Esophagus muscularis mucosa (tissue), 4 donors: Measurements from ENCODE around the gene APLN. TPM values are rescaled to one million over a fixed set of nuclear protein-coding genes. Genes with fewer than 3 reads are reported as not detected.

ENCODE experiments used
- DNase-seq: peaks from one replicate; pipeline ENCODE4 v3.0.0-alpha.2; 2017; ENCODE audit errors: extremely low spot score
- H3K27ac ChIP-seq, 4 donors: fragments of 200-600 bp; sonication (generic); replicated peaks in 1 of 4; 1 replicate in 3 of 4; 2 replicates in 1 of 4; pipeline ENCODE4 v1.5.1; 2016 to 2019; ENCODE audit warnings: mild to moderate bottlenecking in 1 of 4
- H3K27me3 ChIP-seq, 4 donors: fragments of 200-600 bp; sonication (generic); one replicate each; pipeline versions ENCODE4 v1.5.1 to v1.6.0; 2016 to 2019
- H3K36me3 ChIP-seq, 4 donors: fragments of 200-600 bp; sonication (generic); one replicate each; pipeline ENCODE4 v1.5.1; 2016 to 2019
- H3K4me1 ChIP-seq, 4 donors: fragments of 200-600 bp; sonication (generic); one replicate each; pipeline ENCODE4 v1.5.1; 2016 to 2019
- H3K4me3 ChIP-seq, 4 donors: fragments of 200-600 bp; sonication (generic); 1 replicate in 2 of 4; 2 replicates in 2 of 4; pipeline ENCODE4 v1.5.1; 2016 to 2019; ENCODE audit warnings: mild to moderate bottlenecking in 4 of 4, moderate library complexity in 1 of 4
- H3K9me3 ChIP-seq, 4 donors: fragments of 200-600 bp; sonication (generic); 1 replicate in 3 of 4; 2 replicates in 1 of 4; pipeline ENCODE4 v1.5.1; 2016 to 2019
- CTCF ChIP-seq, 3 experiments: fragments of 200-600 bp in 2 of 3; fragments of 450-650 bp in 1 of 3; sonication (generic) in 2 of 3; IDR thresholded peaks; one replicate each; pipeline ENCODE4 v1.5.1; 2017 to 2019; ENCODE audit warnings: antibody characterized with exemption in 3 of 3, mild to moderate bottlenecking in 2 of 3, moderate library complexity in 1 of 3
- EP300 ChIP-seq: sonication (generic); formaldehyde crosslinking; IDR thresholded peaks from one replicate; pipeline ENCODE4 v1.6.1; 2017; ENCODE audit warnings: antibody characterized with exemption
- POLR2A ChIP-seq: fragments of 450-650 bp; IDR thresholded peaks from one replicate; pipeline ENCODE4 v1.6.1; 2017; ENCODE audit warnings: antibody characterized with exemption, moderate library complexity, mild to moderate bottlenecking, low read depth
- POLR2AphosphoS5 ChIP-seq, 2 donors: sonication (generic); formaldehyde crosslinking; IDR thresholded peaks; one replicate each; pipeline ENCODE4 v1.6.1; 2017; ENCODE audit warnings: antibody characterized with exemption in 2 of 2
- WGBS: methylation state at CpG from one replicate; pipeline ENCODE4 v1.1.5; 2018; 5-methylcytosine and 5-hydroxymethylcytosine counted together
- intact Hi-C: fragments of 100-400 bp; cut with DNase I; formaldehyde crosslinking; loops from one replicate; pipeline ENCODE4 v1.15.1; 2023
- total RNA-seq, 4 donors: library from RNA; depleted of rRNA; stranded (reverse); fragments of >200 nt; gene quantifications; one replicate each; pipeline versions ENCODE4 v1.1.0 to v1.2.1, GENCODE V29; 2016

Gene APLN
- total RNA-seq, 4 donors from 2014 or later = 0.42 to 0.99 (median 0.78) TPM

GRCh38 chrX:129617420-129617819 lies 37.3 kb downstream of the APLN start:
- Histone ChIP-seq H3K36me3 (no peaks in the 10 kb centered on the region), H3K27ac (no peak overlapping the region), H3K4me3 (no peak overlapping the region), H3K9me3 (no peaks in the 10 kb centered on the region), H3K27me3 (no peaks in the 10 kb centered on the region), H3K4me1 (no peaks in the 10 kb centered on the region)
- intact Hi-C loops = no loop called here
- WGBS = 60% methylated on average over 6 of the region's 6 CpGs
- DNase-seq = no peak
- TF ChIP-seq CTCF (IDR thresholded peaks at IDR 0.05) (no peak), POLR2A (no peak), POLR2AphosphoS5 (IDR thresholded peaks at IDR 0.05) (no peak), EP300 (no peak)

DNA sequence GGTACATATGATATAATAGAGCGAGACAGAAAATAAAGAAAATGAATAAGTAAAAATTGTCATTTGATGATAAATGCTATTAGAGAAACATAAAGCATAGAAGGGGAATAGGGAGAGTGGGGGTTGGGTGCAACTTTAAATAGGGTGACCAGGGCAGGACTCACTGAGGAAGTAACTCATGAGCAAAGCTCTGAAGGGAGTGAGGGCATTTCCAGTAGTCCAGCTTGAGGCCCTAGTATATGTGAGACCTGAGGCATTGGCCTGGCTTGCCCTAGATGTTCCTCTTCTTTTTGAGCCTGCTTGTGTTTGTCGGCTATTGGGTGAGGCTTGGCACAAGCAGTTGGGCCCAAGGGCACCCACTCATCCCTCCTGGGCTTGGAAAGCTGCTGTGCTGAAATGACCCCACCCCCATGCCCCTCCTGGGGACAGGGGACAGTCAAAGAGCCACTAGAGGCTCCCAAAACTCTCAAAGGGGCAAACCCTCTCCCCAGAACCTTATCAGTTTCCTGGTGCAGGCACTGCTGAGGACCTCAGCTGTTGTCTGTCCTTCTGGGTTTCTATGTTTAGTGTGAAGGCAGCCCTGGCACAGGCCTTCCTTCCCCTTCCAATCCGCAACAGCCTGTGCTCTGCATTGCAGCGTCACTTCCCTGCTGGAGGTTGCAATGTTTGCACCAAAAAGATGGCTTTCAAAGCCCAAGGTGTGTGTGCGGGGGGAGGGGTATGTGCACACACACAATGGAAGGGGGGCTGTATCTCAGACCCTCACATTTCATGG lies 40.1 kb downstream of the APLN start:
- TF ChIP-seq POLR2AphosphoS5 (IDR thresholded peaks at IDR 0.05) (no peak), POLR2A (no peak), CTCF (IDR thresholded peaks at IDR 0.05) (no peak), EP300 (no peak)
- Histone ChIP-seq H3K4me3 (no peak overlapping the region), H3K27ac (no peak overlapping the region), H3K27me3 (no peaks in the 10 kb centered on the region), H3K4me1 (no peaks in the 10 kb centered on the region), H3K36me3 (no peaks in the 10 kb centered on the region), H3K9me3 (no peaks in the 10 kb centered on the region)
- no peak for DNase-seq
- WGBS = 83% methylated on average over 3 of the region's 5 CpGs
- intact Hi-C loops = no loop called here

- H3K9me3 ChIP-seq = no peaks in the 10 kb centered on the region
- H3K27me3 ChIP-seq = no peaks in the 10 kb centered on the region
- no peaks in the 10 kb centered on the region for H3K4me1 ChIP-seq
- no peak overlapping the region for H3K27ac ChIP-seq
- no peak for TF ChIP-seq CTCF (IDR thresholded peaks at IDR 0.05)
- no peak for TF ChIP-seq POLR2A
- no peak for TF ChIP-seq EP300
- no peak for TF ChIP-seq POLR2AphosphoS5 (IDR thresholded peaks at IDR 0.05)
- intact Hi-C loops = no loop called here
- H3K36me3 ChIP-seq = no peaks in the 10 kb centered on the region
- no peak for DNase-seq
- no peak overlapping the region for H3K4me3 ChIP-seq
These were observed 41.2 kb downstream of the APLN start for GRCh38 chrX:129613596-129613995.

DNA sequence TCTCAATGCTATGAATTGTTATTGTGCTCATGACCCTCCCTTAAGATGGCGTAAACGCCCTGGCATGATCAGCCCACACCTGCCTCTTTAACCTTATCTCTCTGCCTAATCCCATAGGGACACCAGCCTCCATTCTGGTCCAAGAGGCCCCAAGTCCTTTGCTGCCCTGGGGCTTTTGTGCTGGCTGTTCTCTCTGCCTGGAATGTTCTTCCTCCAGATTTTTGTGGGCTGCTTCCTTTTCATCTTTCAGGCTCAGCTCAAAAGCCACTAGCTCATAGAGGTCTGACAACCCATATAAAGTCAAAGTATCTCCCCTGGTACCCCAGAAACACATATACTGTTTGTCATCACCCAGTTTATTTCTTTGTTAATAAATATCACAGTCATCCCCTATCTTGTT lies 42.4 kb downstream of the APLN start:
- DNase-seq = no peak
- H3K36me3 ChIP-seq = no peaks in the 10 kb centered on the region
- no peaks in the 10 kb centered on the region for H3K27me3 ChIP-seq
- intact Hi-C loops = no loop called here
- TF ChIP-seq EP300 (no peak), POLR2AphosphoS5 (IDR thresholded peaks at IDR 0.05) (no peak), POLR2A (no peak), CTCF (IDR thresholded peaks at IDR 0.05) (no peak)
- no peaks in the 10 kb centered on the region for H3K9me3 ChIP-seq
- 73% methylated on average over 2 of the region's 2 CpGs for WGBS
- no peak overlapping the region for H3K4me3 ChIP-seq
- H3K4me1 ChIP-seq = peaks cover 0 to 2% (median under 1%) of the 10 kb centered on the region in 4 donors
- H3K27ac ChIP-seq = no peak overlapping the region
